ENCODE results near the gene CEP192.
"Not testable (repeated sequence)": the region's sequence is repeated elsewhere in the genome, so short reads cannot be mapped to it uniquely, and the experiment has no call there.

Gene CEP192

DNA sequence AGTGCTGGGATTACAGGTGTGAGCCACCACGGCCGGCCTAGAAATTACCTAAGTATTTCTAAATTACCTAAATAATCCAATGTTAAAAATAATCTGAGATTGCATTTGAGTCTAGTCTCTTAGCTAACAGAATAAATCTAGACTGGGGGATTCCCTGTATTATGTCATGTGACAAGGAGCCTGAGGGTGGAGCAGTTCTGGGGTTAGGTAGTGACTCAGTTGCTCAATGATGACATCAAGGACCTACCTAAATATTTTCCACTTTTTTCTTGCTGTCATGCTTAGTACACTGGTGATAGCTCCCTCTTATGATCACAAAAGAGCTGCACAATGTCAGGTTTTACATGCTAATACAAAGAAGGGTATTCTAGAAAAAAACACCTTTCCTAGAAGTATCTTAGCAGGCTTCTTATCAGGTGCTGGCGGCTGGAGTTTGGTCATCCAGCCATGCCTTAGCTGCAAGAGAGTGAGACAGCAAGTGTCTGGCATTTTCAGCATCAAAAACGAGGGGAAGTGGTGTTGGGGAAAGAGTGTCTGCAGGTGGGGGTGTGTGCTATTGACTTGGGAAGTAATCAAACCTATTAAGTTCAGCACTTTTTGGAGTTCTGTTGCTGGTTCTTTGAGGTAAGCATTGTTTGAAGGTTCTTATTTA lies 17.5 kb upstream of the CEP192 start:
- no peak overlapping the region for H3K4me3 ChIP-seq (IDR thresholded peaks at IDR 0.05; ENCODE audit: insufficient read depth, low read depth, low read length)
- no peaks in the 10 kb centered on the region for H3K79me2 ChIP-seq (ENCODE audit: insufficient read depth, low read depth)
- H3K27ac ChIP-seq: no peak overlapping the region
- H3K36me3 ChIP-seq (ENCODE audit: insufficient read depth): no peaks in the 10 kb centered on the region; the same call in 1 of the 2 replicates
- H3K9ac ChIP-seq: no peak overlapping the region
- H3K4me2 ChIP-seq: no peak overlapping the region
- no peaks in the 10 kb centered on the region for H3K4me1 ChIP-seq (ENCODE audit: low read depth, poor library complexity, severe bottlenecking)
- no peak overlapping the region for H2AFZ ChIP-seq (ENCODE audit: low read depth)
- no peaks in the 10 kb centered on the region for H3K27me3 ChIP-seq (ENCODE audit: insufficient read depth, low read depth)
- TF ChIP-seq, protein P1, sequence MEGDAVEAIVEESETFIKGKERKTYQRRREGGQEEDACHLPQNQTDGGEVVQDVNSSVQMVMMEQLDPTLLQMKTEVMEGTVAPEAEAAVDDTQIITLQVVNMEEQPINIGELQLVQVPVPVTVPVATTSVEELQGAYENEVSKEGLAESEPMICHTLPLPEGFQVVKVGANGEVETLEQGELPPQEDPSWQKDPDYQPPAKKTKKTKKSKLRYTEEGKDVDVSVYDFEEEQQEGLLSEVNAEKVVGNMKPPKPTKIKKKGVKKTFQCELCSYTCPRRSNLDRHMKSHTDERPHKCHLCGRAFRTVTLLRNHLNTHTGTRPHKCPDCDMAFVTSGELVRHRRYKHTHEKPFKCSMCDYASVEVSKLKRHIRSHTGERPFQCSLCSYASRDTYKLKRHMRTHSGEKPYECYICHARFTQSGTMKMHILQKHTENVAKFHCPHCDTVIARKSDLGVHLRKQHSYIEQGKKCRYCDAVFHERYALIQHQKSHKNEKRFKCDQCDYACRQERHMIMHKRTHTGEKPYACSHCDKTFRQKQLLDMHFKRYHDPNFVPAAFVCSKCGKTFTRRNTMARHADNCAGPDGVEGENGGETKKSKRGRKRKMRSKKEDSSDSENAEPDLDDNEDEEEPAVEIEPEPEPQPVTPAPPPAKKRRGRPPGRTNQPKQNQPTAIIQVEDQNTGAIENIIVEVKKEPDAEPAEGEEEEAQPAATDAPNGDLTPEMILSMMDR (conservative IDR thresholded peaks at IDR 0.05; ENCODE audit: low read depth, low read length): no peak
- no peaks in the 10 kb centered on the region for H4K20me1 ChIP-seq (ENCODE audit: insufficient read depth)

DNA sequence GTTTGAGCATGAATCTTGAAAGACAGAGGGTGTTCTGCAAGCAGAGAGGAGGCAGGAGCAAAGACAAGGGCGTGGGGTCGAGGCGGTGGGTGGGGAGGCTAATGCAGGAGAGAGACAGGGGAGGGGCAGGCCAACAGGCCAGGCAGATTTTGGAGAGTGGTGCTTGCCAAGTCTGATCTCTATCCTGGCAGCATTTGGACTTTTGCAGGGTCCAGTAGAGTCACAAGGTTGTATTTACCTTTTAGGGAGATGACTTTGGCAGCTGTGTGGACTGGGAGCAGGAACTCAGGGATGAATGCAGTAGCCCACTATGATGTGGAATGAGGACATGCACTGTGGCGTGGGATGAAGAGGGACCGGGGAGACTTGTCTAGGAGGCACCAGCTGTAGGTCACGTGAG lies 15.7 kb upstream of the CEP192 start:
- Histone ChIP-seq H3K4me2 (no peak overlapping the region), H3K4me1 (ENCODE audit: low read depth, poor library complexity, severe bottlenecking) (no peaks in the 10 kb centered on the region), H3K27me3 (ENCODE audit: insufficient read depth, low read depth) (no peaks in the 10 kb centered on the region), H3K27ac (no peak overlapping the region), H3K9ac (no peak overlapping the region), H4K20me1 (ENCODE audit: insufficient read depth) (no peaks in the 10 kb centered on the region), H3K36me3 (ENCODE audit: insufficient read depth) (no peaks in the 10 kb centered on the region; the same call in 1 of the 2 replicates), H3K79me2 (ENCODE audit: insufficient read depth, low read depth) (no peaks in the 10 kb centered on the region), H2AFZ (ENCODE audit: low read depth) (no peak overlapping the region), H3K4me3 (IDR thresholded peaks at IDR 0.05; ENCODE audit: insufficient read depth, low read depth, low read length) (no peak overlapping the region)
- TF ChIP-seq, protein P1 (conservative IDR thresholded peaks at IDR 0.05; ENCODE audit: low read depth, low read length): no peak

DNA sequence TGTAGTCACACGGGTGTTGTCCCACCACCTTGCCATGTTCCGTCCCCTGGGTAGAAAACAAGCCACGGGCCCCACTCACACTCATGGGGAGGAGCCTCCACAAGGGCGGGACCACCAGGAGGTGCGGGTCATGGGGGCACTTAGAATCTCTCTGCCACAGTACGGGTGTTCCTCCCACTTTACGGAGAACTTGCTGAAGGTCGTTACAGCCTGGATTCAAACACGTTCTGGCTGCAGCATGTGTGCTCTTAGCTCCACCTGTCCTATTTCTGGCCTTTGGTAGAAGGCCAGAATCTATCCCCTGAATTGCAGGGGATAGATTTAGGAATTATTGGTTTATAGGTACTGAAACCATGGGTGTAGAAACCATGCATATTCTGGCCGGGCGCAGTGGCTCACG lies 14.9 kb upstream of the CEP192 start:
- Histone ChIP-seq H4K20me1 (ENCODE audit: insufficient read depth) (no peaks in the 10 kb centered on the region), H3K4me3 (IDR thresholded peaks at IDR 0.05; ENCODE audit: insufficient read depth, low read depth, low read length) (no peak overlapping the region), H3K36me3 (ENCODE audit: insufficient read depth) (no peaks in the 10 kb centered on the region; the same call in 1 of the 2 replicates), H3K27ac (no peak overlapping the region), H3K27me3 (ENCODE audit: insufficient read depth, low read depth) (no peaks in the 10 kb centered on the region), H3K79me2 (ENCODE audit: insufficient read depth, low read depth) (no peaks in the 10 kb centered on the region), H3K4me2 (no peak overlapping the region), H2AFZ (ENCODE audit: low read depth) (no peak overlapping the region), H3K9ac (no peak overlapping the region), H3K4me1 (ENCODE audit: low read depth, poor library complexity, severe bottlenecking) (no peaks in the 10 kb centered on the region)
- TF ChIP-seq, protein P1 (conservative IDR thresholded peaks at IDR 0.05; ENCODE audit: low read depth, low read length): no peak

DNA sequence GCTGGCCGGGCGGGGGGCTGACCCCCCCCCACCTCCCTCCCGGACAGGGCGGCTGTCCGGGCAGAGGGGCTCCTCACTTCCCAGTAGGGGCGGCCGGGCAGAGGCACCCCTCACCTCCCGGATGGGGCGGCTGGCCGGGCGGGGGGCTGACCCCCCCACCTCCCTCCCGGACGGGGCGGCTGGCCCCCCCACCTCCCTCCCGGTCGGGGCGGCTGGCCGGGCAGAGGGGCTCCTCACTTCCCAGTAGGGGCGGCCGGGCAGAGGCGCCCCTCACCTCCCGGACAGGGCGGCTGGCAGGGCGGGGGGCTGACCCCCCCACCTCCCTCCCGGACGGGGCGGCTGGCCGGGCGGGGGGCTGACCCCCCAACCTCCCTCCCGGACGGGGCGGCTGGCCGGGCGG lies 11.1 kb upstream of the CEP192 start:
- H3K79me2 ChIP-seq (ENCODE audit: insufficient read depth, low read depth); H3K4me2 ChIP-seq; H3K36me3 ChIP-seq (ENCODE audit: insufficient read depth); H3K4me1 ChIP-seq (ENCODE audit: low read depth, poor library complexity, severe bottlenecking); H3K27me3 ChIP-seq (ENCODE audit: insufficient read depth, low read depth); H2AFZ ChIP-seq (ENCODE audit: low read depth); H3K27ac ChIP-seq; H3K4me3 ChIP-seq (IDR thresholded peaks at IDR 0.05; ENCODE audit: insufficient read depth, low read depth, low read length); H4K20me1 ChIP-seq (ENCODE audit: insufficient read depth); H3K9ac ChIP-seq: not testable (repeated sequence)

DNA sequence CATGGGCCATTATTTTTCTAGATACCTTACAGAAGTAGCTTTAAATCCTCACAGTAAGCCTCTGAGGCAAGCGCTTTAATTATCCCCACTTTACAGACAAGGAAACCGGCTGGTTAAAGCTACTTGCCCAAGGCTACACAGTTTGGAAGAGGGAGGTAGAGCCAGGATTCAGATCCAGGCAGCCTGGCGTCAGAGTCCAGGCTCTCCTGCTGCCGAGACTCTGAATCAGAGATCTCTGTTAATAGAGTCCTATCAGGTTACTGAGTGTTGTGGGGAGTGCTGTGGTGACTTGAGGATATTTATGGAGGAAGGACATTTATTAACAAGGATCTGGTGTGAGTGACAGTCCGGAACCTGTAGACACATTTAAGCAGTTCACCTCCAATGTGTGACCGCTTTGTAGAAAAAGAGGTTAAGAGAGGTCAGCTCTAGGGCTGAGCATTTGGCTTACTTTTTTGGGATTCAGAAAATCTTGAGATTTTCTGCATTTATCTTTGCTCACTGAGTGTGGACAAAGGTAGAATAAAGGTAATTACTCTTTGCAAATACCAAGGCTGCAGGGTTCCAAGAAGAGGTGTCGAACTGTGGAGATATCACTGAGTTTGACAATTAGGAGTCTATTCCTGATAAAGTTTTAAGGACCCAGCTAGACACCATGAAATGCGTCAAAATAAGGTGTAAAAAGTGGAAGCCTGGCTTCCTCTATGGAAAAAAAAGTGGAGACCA lies 1.6 kb upstream of the CEP192 start:
- no peak overlapping the region; the same call in 1 of the 2 replicates for H3K4me2 ChIP-seq
- no peak overlapping the region for H3K27ac ChIP-seq
- H3K4me1 ChIP-seq (ENCODE audit: low read depth, poor library complexity, severe bottlenecking): peaks cover 18% of the 10 kb centered on the region
- no peak overlapping the region for H3K9ac ChIP-seq
- TF ChIP-seq, protein P1 (conservative IDR thresholded peaks at IDR 0.05; ENCODE audit: low read depth, low read length): no peak
- H4K20me1 ChIP-seq (ENCODE audit: insufficient read depth): peaks cover 3% of the 10 kb centered on the region
- no peaks in the 10 kb centered on the region for H3K36me3 ChIP-seq (ENCODE audit: insufficient read depth)
- no peaks in the 10 kb centered on the region for H3K27me3 ChIP-seq (ENCODE audit: insufficient read depth, low read depth)
- H3K4me3 ChIP-seq (IDR thresholded peaks at IDR 0.05; ENCODE audit: insufficient read depth, low read depth, low read length): no peak overlapping the region
- peaks cover 33% of the 10 kb centered on the region for H3K79me2 ChIP-seq (ENCODE audit: insufficient read depth, low read depth)
- no peak overlapping the region for H2AFZ ChIP-seq (ENCODE audit: low read depth)

Measured in KMS-11 (cell line).